Measurements from ENCODE around the gene RTL10.

RTL10 gene

DNA sequence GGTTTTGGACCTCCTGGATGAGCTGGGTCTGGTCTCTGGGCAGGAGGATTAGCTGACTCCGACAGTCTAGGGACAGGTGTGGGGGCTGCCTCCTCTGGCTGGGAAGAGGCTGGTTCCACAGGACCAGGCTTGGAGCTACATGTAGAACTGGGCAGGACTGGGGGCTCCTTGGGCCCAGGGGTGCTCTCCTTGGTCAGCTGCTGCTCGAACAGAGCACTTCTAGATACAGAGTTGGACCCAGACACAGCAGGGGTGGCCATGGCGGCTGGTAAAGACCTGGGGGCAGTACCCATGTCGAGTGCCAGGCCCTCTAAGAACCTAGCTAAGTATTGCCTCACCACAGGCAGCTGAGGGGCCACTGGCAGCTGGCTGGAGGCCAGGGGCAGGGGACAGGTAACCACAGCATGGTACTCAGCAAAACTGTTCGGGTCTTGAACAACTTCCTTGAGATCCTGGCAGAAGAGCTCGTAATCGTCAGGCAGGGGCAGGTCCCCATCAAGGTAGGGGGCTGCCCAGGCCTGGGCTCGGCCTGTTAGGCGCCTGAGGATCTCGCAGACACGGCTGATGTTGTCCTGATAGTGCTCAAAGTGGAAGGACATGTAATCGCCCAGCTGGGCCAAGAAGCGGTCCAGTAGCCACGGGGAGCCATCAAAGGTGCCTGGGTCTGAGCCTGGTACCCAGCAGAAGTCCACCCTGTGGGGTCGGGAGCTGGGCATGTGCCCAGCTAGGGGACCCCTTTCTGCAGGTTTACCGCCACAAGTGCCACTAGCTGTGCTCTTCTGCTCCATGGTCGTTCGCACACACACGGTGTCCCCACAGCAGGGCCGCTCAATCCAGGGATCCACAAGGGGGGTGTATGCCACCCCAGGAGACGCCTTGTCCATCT lies 3.1 kb downstream of the RTL10 start:
- Histone ChIP-seq H3K9me3 (ENCODE audit: control insufficient read depth in 5 of 5, low read length in 5 of 5) (peaks cover 0 to 4% (median 0%) of the 10 kb centered on the region in 5 donors), H3K36me3 (ENCODE audit: control insufficient read depth in 5 of 5, insufficient read depth in 5 of 5, low read length in 5 of 5) (peaks cover 0 to 34% (median 25%) of the 10 kb centered on the region in 5 donors), H3K27ac (ENCODE audit: low read depth, low read length) (no peak overlapping the region), H3K9ac (ENCODE audit: low read length in 5 of 5) (no peak overlapping the region), H3K27me3 (ENCODE audit: control insufficient read depth in 5 of 5, insufficient read depth in 4 of 5, low read length in 5 of 5) (no peaks in the 10 kb centered on the region), H3K4me3 (ENCODE audit: low read depth in 1 of 5, low read length in 5 of 5) (no peak overlapping the region), H3K4me1 (ENCODE audit: control insufficient read depth in 5 of 5, insufficient read depth in 5 of 5, low read length in 5 of 5) (peaks cover 6 to 36% (median 33%) of the 10 kb centered on the region in 5 donors)

GRCh38 chr22:19850763-19851109 lies 3.9 kb downstream of the RTL10 start:
- peaks cover 0 to 34% (median 25%) of the 10 kb centered on the region in 5 donors for H3K36me3 ChIP-seq (ENCODE audit: control insufficient read depth in 5 of 5, insufficient read depth in 5 of 5, low read length in 5 of 5)
- no peak overlapping the region for H3K9ac ChIP-seq (ENCODE audit: low read length in 5 of 5)

DNA sequence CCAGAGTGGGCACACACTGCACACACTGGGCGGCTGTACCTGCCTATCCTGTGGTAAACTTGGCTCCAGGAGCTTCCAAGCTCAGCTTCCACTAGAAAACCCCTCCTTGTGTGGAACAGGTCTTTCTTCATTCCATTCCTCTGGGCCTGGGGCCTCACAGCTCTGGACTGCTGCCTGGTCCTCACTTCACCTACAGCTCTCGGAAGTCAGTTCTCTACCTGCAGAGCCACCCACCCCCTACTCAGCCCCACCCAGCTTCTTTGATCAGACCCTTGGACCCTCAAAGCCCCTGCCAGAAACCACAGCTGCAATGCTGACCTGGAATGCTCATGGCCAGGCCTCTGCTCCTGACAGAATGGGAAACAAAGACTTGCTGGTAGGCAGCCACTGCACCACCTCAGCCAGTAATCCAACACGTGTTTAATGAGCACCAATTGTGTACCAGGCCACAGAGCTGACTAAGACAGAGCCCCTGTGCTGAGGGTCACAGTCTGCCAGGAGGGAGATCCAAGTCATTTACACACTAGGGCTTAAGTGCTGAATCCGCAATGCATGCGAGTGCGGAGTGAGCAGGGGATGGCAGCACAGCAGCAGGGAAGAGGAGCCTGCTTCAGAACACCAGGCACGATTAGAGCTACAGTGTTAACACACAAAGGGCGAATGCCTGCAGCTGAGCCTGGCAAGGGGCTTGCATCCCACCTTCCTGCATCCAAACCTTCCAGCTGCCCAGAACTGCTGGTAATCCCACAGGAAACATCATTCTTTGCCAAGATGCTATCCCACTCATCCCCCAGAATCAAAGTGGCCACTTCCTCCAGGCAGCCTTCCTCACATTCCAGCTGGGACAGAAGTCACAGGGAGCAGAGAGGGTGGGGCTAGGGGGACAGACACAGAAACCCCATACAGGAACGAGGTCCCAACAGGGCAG lies 4.6 kb downstream of the RTL10 start:
- Histone ChIP-seq H3K27me3 (ENCODE audit: control insufficient read depth in 5 of 5, insufficient read depth in 4 of 5, low read length in 5 of 5) (no peaks in the 10 kb centered on the region), H3K4me3 (ENCODE audit: low read depth in 1 of 5, low read length in 5 of 5) (no peak overlapping the region), H3K9ac (ENCODE audit: low read length in 5 of 5) (no peak overlapping the region), H3K9me3 (ENCODE audit: control insufficient read depth in 5 of 5, low read length in 5 of 5) (peaks cover 0 to 4% (median 0%) of the 10 kb centered on the region in 5 donors), H3K27ac (ENCODE audit: low read depth, low read length) (no peak overlapping the region), H3K36me3 (ENCODE audit: control insufficient read depth in 5 of 5, insufficient read depth in 5 of 5, low read length in 5 of 5) (peaks cover 0 to 34% (median 25%) of the 10 kb centered on the region in 5 donors), H3K4me1 (ENCODE audit: control insufficient read depth in 5 of 5, insufficient read depth in 5 of 5, low read length in 5 of 5) (peaks cover 2 to 30% (median 24%) of the 10 kb centered on the region in 5 donors)

More at GRCh38 chr22:19850763-19851109, 3.9 kb downstream of the RTL10 start:
- Histone ChIP-seq H3K9me3 (ENCODE audit: control insufficient read depth in 5 of 5, low read length in 5 of 5) (peaks cover 0 to 4% (median 0%) of the 10 kb centered on the region in 5 donors), H3K27me3 (ENCODE audit: control insufficient read depth in 5 of 5, insufficient read depth in 4 of 5, low read length in 5 of 5) (no peaks in the 10 kb centered on the region), H3K4me3 (ENCODE audit: low read depth in 1 of 5, low read length in 5 of 5) (no peak overlapping the region), H3K4me1 (ENCODE audit: control insufficient read depth in 5 of 5, insufficient read depth in 5 of 5, low read length in 5 of 5) (peaks cover 4 to 31% (median 29%) of the 10 kb centered on the region in 5 donors), H3K27ac (ENCODE audit: low read depth, low read length) (no peak overlapping the region)

DNA sequence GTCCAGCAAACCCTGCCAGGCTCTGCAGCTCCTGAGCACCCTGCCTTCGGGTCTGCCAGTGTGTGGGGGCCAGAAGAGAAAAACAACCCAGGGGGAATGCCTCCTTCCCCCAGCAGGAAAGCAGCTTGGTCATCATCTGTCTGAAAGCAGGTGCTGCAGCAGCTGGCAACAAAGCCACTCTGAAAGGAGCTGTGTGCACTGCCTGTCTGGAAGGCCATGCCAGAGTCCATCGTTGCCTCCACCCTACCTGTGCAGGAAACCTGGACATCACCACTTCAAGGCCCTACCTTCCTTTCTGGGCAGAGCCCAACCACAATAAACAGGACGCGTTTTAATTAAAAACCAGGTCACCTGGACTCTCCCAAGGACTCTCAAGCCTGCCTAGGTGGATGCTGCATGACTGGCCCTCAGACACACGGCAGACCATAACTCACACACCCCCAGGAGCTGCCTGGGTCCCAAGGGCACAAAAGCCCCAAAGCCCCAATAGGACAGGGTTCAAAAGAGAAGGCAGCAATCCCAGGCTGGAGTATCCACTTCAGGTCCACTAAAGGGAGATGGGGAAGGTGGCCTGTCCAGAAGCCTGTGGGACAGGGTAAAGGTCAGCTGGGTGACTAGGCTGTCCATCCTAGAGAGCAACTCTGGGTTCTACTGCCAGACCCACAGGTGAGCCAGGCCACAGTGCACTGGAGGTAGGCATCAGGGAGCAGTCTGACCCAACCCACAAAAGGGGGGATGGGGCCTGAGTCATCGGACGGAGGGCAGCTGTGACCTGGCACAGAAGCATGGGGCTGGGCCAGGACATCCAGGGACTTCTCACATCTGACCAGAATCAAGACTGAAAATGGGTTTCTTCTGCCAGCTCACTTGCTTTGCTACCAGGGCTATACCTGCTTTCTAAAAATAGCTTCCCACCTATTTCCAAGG lies 6.1 kb downstream of the RTL10 start:
- Histone ChIP-seq H3K27ac (ENCODE audit: low read depth, low read length) (no peak overlapping the region), H3K4me3 (ENCODE audit: low read depth in 1 of 5, low read length in 5 of 5) (no peak overlapping the region), H3K36me3 (ENCODE audit: control insufficient read depth in 5 of 5, insufficient read depth in 5 of 5, low read length in 5 of 5) (peaks cover 0 to 34% (median 25%) of the 10 kb centered on the region in 5 donors), H3K9me3 (ENCODE audit: control insufficient read depth in 5 of 5, low read length in 5 of 5) (peaks cover 0 to 4% (median 0%) of the 10 kb centered on the region in 5 donors), H3K27me3 (ENCODE audit: control insufficient read depth in 5 of 5, insufficient read depth in 4 of 5, low read length in 5 of 5) (no peaks in the 10 kb centered on the region), H3K4me1 (ENCODE audit: control insufficient read depth in 5 of 5, insufficient read depth in 5 of 5, low read length in 5 of 5) (peaks cover 0 to 34% (median 30%) of the 10 kb centered on the region in 5 donors), H3K9ac (ENCODE audit: low read length in 5 of 5) (no peak overlapping the region)

GRCh38 chr22:19847345-19847632 lies 7.4 kb downstream of the RTL10 start:
- H3K27ac ChIP-seq (ENCODE audit: low read depth, low read length): no peak overlapping the region
- no peak overlapping the region for H3K4me3 ChIP-seq (ENCODE audit: low read depth in 1 of 5, low read length in 5 of 5)
- peaks cover 0 to 28% (median 24%) of the 10 kb centered on the region in 5 donors for H3K36me3 ChIP-seq (ENCODE audit: control insufficient read depth in 5 of 5, insufficient read depth in 5 of 5, low read length in 5 of 5)
- peaks cover 0 to 26% (median 20%) of the 10 kb centered on the region in 5 donors for H3K4me1 ChIP-seq (ENCODE audit: control insufficient read depth in 5 of 5, insufficient read depth in 5 of 5, low read length in 5 of 5)
- peaks cover 0 to 4% (median 0%) of the 10 kb centered on the region in 5 donors for H3K9me3 ChIP-seq (ENCODE audit: control insufficient read depth in 5 of 5, low read length in 5 of 5)
- no peak overlapping the region for H3K9ac ChIP-seq (ENCODE audit: low read length in 5 of 5)
- H3K27me3 ChIP-seq (ENCODE audit: control insufficient read depth in 5 of 5, insufficient read depth in 4 of 5, low read length in 5 of 5): no peaks in the 10 kb centered on the region

DNA sequence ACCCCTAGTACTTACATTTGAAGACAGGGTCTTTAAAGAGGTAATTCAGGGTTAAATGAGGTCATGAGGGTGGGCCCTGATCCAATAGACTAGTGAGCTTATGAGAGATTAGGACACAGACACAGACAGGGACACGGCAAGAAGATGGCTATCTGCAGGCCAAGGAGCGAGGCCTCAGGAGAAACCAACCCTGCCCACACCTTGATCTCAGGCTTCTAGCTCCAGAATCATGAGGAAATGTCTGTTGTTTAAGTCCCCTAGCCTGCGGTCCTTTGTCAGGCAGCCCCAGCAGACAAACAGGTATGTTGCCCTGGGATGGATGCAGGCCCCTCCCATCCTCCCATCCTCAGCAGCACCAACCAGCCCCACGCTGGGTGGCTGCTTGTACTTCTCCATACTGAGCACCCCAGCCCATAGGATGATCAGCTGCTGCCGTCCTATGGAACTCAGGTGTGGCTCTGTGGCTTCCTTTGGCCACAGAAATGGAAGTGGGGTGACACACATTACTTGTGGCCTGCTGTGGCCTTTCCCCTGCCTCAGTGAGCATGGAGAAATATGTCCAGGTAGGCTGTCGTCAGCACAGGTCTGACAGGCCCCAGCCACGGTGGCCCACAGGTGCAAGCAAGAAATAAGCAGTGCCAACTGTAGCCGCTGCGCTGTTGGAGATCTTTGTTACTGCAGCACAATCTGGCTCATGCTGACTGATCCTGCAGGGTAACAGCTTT lies 7.9 kb downstream of the RTL10 start:
- H3K4me3 ChIP-seq (ENCODE audit: low read depth in 1 of 5, low read length in 5 of 5): no peak overlapping the region
- no peak overlapping the region for H3K27ac ChIP-seq (ENCODE audit: low read depth, low read length)
- no peak overlapping the region for H3K9ac ChIP-seq (ENCODE audit: low read length in 5 of 5)
- peaks cover 0 to 26% (median 20%) of the 10 kb centered on the region in 5 donors for H3K4me1 ChIP-seq (ENCODE audit: control insufficient read depth in 5 of 5, insufficient read depth in 5 of 5, low read length in 5 of 5)
- H3K9me3 ChIP-seq (ENCODE audit: control insufficient read depth in 5 of 5, low read length in 5 of 5): peaks cover 0 to 4% (median 0%) of the 10 kb centered on the region in 5 donors
- H3K27me3 ChIP-seq (ENCODE audit: control insufficient read depth in 5 of 5, insufficient read depth in 4 of 5, low read length in 5 of 5): no peaks in the 10 kb centered on the region
- peaks cover 0 to 23% (median 19%) of the 10 kb centered on the region in 5 donors for H3K36me3 ChIP-seq (ENCODE audit: control insufficient read depth in 5 of 5, insufficient read depth in 5 of 5, low read length in 5 of 5)

DNA sequence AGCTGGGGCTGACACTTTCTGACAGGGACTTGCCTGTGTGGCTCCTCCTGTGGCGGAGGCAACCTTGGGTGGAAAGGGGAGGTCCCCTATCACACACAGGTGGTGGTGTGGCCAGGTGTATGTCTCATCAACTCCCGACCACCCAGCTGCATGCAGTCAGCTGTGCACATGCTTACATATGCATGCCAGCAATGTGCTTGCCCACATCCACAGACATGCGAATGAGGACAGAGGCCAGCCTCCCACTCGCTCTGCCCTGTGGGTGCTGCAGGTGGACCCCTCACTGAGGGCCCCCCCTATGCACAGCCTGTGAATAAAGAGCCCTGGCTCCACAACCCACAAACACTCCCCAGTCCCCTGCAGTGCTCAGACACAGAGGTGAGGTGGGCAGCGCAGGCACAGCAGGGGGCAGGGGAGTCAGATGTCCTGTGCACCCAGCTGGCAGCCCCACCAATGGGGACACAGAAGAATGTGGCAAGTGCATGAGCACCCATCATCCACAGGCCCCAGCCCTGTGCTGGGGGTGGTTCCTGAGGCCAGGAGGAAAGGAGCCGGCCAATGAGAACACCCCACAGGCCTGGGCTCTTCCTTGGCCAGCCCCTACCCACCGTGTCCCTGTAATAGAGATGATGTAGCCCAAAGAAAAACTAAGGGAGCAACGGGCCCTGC lies 9.5 kb downstream of the RTL10 start:
- Histone ChIP-seq H3K27ac (ENCODE audit: low read depth, low read length) (no peak overlapping the region), H3K4me3 (ENCODE audit: low read depth in 1 of 5, low read length in 5 of 5) (peak overlapping the region in 2 of 5 donors; percentile 33 to 40), H3K27me3 (ENCODE audit: control insufficient read depth in 5 of 5, insufficient read depth in 4 of 5, low read length in 5 of 5) (no peaks in the 10 kb centered on the region), H3K36me3 (ENCODE audit: control insufficient read depth in 5 of 5, insufficient read depth in 5 of 5, low read length in 5 of 5) (peaks cover 0 to 7% (median 3%) of the 10 kb centered on the region in 5 donors), H3K4me1 (ENCODE audit: control insufficient read depth in 5 of 5, insufficient read depth in 5 of 5, low read length in 5 of 5) (peaks cover 0 to 24% (median 20%) of the 10 kb centered on the region in 5 donors), H3K9ac (ENCODE audit: low read length in 5 of 5) (peak overlapping the region in 1 of 5 donors; percentile 50), H3K9me3 (ENCODE audit: control insufficient read depth in 5 of 5, low read length in 5 of 5) (peaks cover 0 to 4% (median 0%) of the 10 kb centered on the region in 5 donors)

DNA sequence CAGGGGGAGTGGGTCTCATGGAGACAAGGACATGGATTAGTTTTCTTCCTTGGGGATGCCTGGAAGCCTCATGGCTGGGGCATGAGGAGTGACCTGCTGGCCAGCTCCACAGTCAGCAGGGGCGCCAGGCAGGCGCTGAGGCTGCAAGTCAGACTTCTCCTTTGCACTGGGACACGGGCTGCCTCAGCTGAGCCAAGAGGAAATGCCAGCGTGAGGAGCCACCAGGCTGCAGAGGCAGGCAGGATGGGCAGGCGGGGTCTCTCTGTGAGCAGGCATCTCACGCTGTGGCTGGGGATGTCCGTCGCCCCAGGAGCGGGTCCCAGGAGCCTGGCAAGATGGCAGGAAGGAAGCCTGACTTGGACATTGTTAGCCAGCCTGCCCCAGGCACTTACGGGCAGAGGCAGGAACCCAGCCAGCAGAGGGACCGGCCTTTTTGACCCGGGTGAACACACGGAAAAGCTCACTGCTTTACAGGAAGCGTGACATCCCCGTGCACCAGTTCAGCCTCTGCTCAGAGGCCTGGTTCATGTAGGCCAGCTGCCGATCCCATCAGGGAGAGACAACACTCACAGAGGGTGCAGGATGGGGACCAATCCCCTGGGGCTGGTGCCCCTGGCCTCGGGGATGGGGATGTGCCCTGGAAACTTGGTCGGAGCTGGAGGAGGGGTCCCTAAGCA lies 10.2 kb downstream of the RTL10 start:
- peak overlapping the region in 2 of 5 donors; percentile 1 to 68 for H3K9ac ChIP-seq (ENCODE audit: low read length in 5 of 5)
- H3K4me1 ChIP-seq (ENCODE audit: control insufficient read depth in 5 of 5, insufficient read depth in 5 of 5, low read length in 5 of 5): peaks cover 0 to 24% (median 20%) of the 10 kb centered on the region in 5 donors
- peak overlapping the region in 2 of 5 donors; percentile 33 to 40 for H3K4me3 ChIP-seq (ENCODE audit: low read depth in 1 of 5, low read length in 5 of 5)
- no peak overlapping the region for H3K27ac ChIP-seq (ENCODE audit: low read depth, low read length)
- H3K9me3 ChIP-seq (ENCODE audit: control insufficient read depth in 5 of 5, low read length in 5 of 5): peaks cover 0 to 4% (median 0%) of the 10 kb centered on the region in 5 donors
- no peaks in the 10 kb centered on the region for H3K27me3 ChIP-seq (ENCODE audit: control insufficient read depth in 5 of 5, insufficient read depth in 4 of 5, low read length in 5 of 5)
- peaks cover 0 to 2% (median 0%) of the 10 kb centered on the region in 5 donors for H3K36me3 ChIP-seq (ENCODE audit: control insufficient read depth in 5 of 5, insufficient read depth in 5 of 5, low read length in 5 of 5)
